Trophoblast cell (in vitro differentiated cells and primary cell): Measurements from ENCODE around the gene GSG1L.

Experiments
- DNase-seq, 2 donors: peaks; one replicate each; pipeline ENCODE4 v3.0.0-alpha.2; 2016
- H2AFZ ChIP-seq: 2 replicates; pipeline ENCODE4 v1.6.1; 2013; ENCODE audit warnings: low read length, moderate library complexity, mild to moderate bottlenecking; ENCODE audit not compliant: insufficient read depth, poor library complexity
- H2AK5ac ChIP-seq: 2 replicates; pipeline ENCODE4 v1.6.1; 2013; ENCODE audit warnings: mild to moderate bottlenecking, low read length
- H2BK120ac ChIP-seq: 2 replicates; pipeline ENCODE4 v1.6.1; 2013; ENCODE audit warnings: low read length, mild to moderate bottlenecking, moderate library complexity; ENCODE audit not compliant: insufficient read depth, poor library complexity
- H2BK12ac ChIP-seq: 2 replicates; pipeline ENCODE4 v1.6.1; 2013; ENCODE audit warnings: mild to moderate bottlenecking, low read length, moderate library complexity
- H2BK5ac ChIP-seq: 2 replicates; pipeline ENCODE4 v1.6.1; 2013; ENCODE audit warnings: low read length, low read depth, moderate library complexity, mild to moderate bottlenecking; ENCODE audit not compliant: poor library complexity
- H3K14ac ChIP-seq: 2 replicates; pipeline ENCODE4 v1.6.1; 2013; ENCODE audit warnings: mild to moderate bottlenecking, low read length
- H3K18ac ChIP-seq: 2 replicates; pipeline ENCODE4 v1.6.1; 2013; ENCODE audit warnings: mild to moderate bottlenecking, low read length
- H3K23ac ChIP-seq: 2 replicates; pipeline ENCODE4 v1.6.1; 2013; ENCODE audit warnings: low read length
- H3K27ac ChIP-seq: 2 replicates; pipeline ENCODE4 v1.5.1; 2013; ENCODE audit warnings: low read depth, mild to moderate bottlenecking, inconsistent platforms, low read length, moderate library complexity
- H3K27me3 ChIP-seq: 2 replicates; pipeline ENCODE4 v1.6.1; 2013; ENCODE audit warnings: inconsistent platforms, mild to moderate bottlenecking, low read length, moderate library complexity; ENCODE audit not compliant: insufficient read depth
- H3K36me3 ChIP-seq, 2 experiments: 1 replicate in 1 of 2; 2 replicates in 1 of 2; pipeline ENCODE4 v1.6.1; 2013; ENCODE audit warnings: low read length in 2 of 2, mild to moderate bottlenecking in 2 of 2, moderate library complexity in 1 of 2; ENCODE audit not compliant: insufficient read depth in 2 of 2, control insufficient read depth in 1 of 2
- H3K4ac ChIP-seq: 2 replicates; pipeline ENCODE4 v1.6.1; 2013; ENCODE audit warnings: low read depth, mild to moderate bottlenecking, low read length, moderate library complexity
- H3K4me1 ChIP-seq, 2 experiments: 1 replicate in 1 of 2; 2 replicates in 1 of 2; pipeline ENCODE4 v1.6.1; 2013; ENCODE audit warnings: low read length in 2 of 2, mild to moderate bottlenecking in 2 of 2, moderate library complexity in 1 of 2; ENCODE audit not compliant: insufficient read depth in 2 of 2, control insufficient read depth in 1 of 2
- H3K4me2 ChIP-seq: 2 replicates; pipeline ENCODE4 v1.6.1; 2013; ENCODE audit warnings: inconsistent platforms, mild to moderate bottlenecking, low read length, moderate library complexity
- H3K4me3 ChIP-seq: 2 replicates; pipeline ENCODE4 v1.5.1; 2013; ENCODE audit warnings: mild to moderate bottlenecking, low read depth, low read length, inconsistent platforms
- H3K79me1 ChIP-seq: one replicate; pipeline ENCODE4 v1.6.1; 2013; ENCODE audit warnings: low read length
- H3K79me2 ChIP-seq: 2 replicates; pipeline ENCODE4 v1.6.1; 2013; ENCODE audit warnings: low read length, mild to moderate bottlenecking; ENCODE audit not compliant: control insufficient read depth, insufficient read depth, poor library complexity
- H3K9ac ChIP-seq: 2 replicates; pipeline ENCODE4 v1.6.1; 2013; ENCODE audit warnings: mild to moderate bottlenecking, low read length
- H3K9me3 ChIP-seq: 2 replicates; pipeline ENCODE4 v1.6.1; 2013; ENCODE audit warnings: low read depth, mild to moderate bottlenecking, control low read depth, inconsistent platforms, low read length; ENCODE audit not compliant: insufficient read depth
- H4K12ac ChIP-seq: 2 replicates; pipeline ENCODE4 v1.6.1; 2013; ENCODE audit warnings: low read depth, mild to moderate bottlenecking, low read length, moderate library complexity
- H4K8ac ChIP-seq: 2 replicates; pipeline ENCODE4 v1.6.1; 2013; ENCODE audit warnings: low read depth, mild to moderate bottlenecking, low read length, moderate library complexity
- H4K91ac ChIP-seq: one replicate; pipeline ENCODE4 v1.6.1; 2013; ENCODE audit warnings: low read depth, mild to moderate bottlenecking, low read length, moderate library complexity
- WGBS: extraction: QIAGEN DNeasy Blood & Tissue Kit; methylation state at CpG from one replicate; pipeline ENCODE4 v1.1.7; 2013; ENCODE audit warnings: missing lambda C conversion rate; ENCODE audit not compliant: insufficient read length, insufficient coverage; ENCODE audit errors: extremely low coverage; 5-methylcytosine and 5-hydroxymethylcytosine counted together

The GSG1L gene

DNA sequence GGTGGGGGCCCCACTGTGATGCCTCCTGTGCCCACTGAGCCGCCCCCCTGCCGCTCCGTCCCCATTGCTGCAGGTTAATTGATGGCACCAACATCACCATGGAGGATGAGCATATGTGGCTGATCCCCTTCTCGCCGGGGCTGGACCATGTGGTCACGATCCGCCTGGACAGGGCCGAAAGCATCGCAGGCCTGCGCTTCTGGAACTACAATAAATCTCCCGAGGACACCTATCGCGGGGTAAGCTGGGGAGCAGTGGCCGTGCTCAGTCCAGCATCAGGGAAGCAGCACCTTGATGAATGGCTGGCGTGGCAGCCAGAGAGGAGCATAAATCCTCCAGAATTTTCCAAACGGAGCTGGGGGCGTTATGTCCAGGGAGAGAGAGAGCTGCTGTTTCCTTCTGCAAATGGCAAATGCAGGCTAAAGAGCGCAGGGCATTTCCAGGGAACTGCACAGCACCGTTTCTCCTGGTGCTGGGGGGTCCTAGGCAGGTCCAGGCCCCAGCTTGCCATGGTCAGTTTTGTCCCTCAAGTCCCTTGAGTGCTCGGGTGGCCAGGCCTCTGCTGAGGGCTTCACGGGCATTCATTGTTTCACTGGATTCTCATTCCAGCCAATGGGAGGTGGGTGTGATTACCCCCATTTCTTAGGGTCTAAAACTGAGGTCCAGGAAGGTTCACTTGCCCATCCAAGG, 297.1 kb downstream of the GSG1L start:
- Histone ChIP-seq H3K79me2 (no peaks in the 10 kb centered on the region), H3K27me3 (no peaks in the 10 kb centered on the region), H2AK5ac (no peak overlapping the region), H3K18ac (no peak overlapping the region), H3K14ac (no peak overlapping the region), H3K9ac (no peak overlapping the region), H3K27ac (no peak overlapping the region), H3K23ac (no peak overlapping the region), H2BK120ac (no peak overlapping the region), H2BK12ac (no peak overlapping the region), H3K79me1 (peaks cover 10% of the 10 kb centered on the region), H3K4me2 (no peak overlapping the region), H4K91ac (no peak overlapping the region), H3K4ac (no peak overlapping the region), H2AFZ (no peak overlapping the region), H4K12ac (no peak overlapping the region), H2BK5ac (no peak overlapping the region), H3K4me1 (peaks cover 14 to 15% of the 10 kb centered on the region in 2 experiments), H4K8ac (no peak overlapping the region), H3K9me3 (no peaks in the 10 kb centered on the region), H3K36me3 (peaks cover 17 to 19% of the 10 kb centered on the region in 2 experiments), H3K4me3 (peak overlapping the region; percentile 25)
- WGBS, result no CpG with 5 or more reads among the region's 21 CpGs
- no peak for DNase-seq

DNA sequence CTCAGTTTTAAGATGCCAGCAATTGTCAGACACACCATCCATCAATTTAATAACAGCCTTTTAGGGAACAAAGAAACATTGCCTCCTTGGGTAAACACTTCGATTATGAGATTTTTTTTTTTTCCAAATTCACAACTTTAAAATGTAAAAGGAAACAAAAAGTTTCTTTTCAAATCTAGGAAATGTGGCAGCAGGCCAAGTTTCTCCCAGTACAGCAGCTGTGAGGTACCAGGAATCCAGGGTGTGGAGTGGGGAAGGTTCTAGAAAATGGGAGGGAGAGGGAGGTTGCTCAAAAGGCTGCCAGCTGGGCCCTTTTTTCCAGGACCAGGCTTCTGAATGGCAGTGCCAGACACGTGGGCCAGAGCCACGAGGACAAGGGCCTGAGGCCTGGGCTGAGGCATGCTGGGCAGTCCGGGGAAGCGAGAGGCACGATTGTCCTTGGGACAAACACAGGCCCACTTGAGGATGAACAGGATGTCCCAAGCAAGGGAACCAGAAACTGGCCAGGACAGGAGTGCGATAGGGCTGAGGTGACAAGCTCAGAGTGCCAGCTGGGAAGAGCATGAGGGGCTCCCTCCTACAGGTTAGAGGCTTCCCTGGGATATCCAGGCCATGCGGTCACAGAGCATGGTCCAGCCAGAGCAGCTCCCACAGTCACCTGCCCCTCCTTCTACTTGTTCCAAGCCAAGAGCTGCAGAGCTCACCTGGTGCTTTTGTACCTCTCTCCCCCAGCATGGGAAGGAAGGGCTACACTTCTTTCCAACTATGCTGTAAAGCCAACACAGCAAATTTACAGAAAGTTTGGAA, 298.4 kb downstream of the GSG1L start:
- no peaks in the 10 kb centered on the region for H3K9me3 ChIP-seq
- WGBS, result no CpG with 5 or more reads among the region's 8 CpGs

GRCh38 chr16:27764427-27764826, 299.1 kb downstream of the GSG1L start:
- Histone ChIP-seq H2BK12ac (no peak overlapping the region), H3K4me1 (peaks cover 2 to 7% of the 10 kb centered on the region in 2 experiments), H3K27me3 (no peaks in the 10 kb centered on the region), H3K27ac (no peak overlapping the region), H2AK5ac (no peak overlapping the region), H3K23ac (no peak overlapping the region), H4K8ac (no peak overlapping the region), H3K36me3 (peaks cover 16 to 19% of the 10 kb centered on the region in 2 experiments), H2BK5ac (no peak overlapping the region), H2BK120ac (no peak overlapping the region), H3K4ac (no peak overlapping the region), H2AFZ (no peak overlapping the region), H3K14ac (no peak overlapping the region), H3K18ac (no peak overlapping the region), H3K79me2 (no peaks in the 10 kb centered on the region), H4K91ac (no peak overlapping the region), H3K9ac (no peak overlapping the region), H3K79me1 (peaks cover under 1% of the 10 kb centered on the region), H3K4me3 (no peak overlapping the region), H3K4me2 (no peak overlapping the region), H4K12ac (no peak overlapping the region), H3K9me3 (no peaks in the 10 kb centered on the region)
- DNase-seq, result no peak
- no CpG with 5 or more reads among the region's 3 CpGs for WGBS

More for the DNA sequence above, 298.4 kb downstream of the GSG1L start:
- Histone ChIP-seq H3K4me3 (no peak overlapping the region), H2AK5ac (no peak overlapping the region), H3K4me1 (peaks cover 6 to 7% of the 10 kb centered on the region in 2 experiments), H3K36me3 (peaks cover 16 to 19% of the 10 kb centered on the region in 2 experiments), H3K4ac (no peak overlapping the region), H2BK5ac (no peak overlapping the region), H2BK12ac (no peak overlapping the region), H2AFZ (no peak overlapping the region), H3K27ac (no peak overlapping the region), H4K8ac (no peak overlapping the region), H3K23ac (no peak overlapping the region), H3K79me1 (peaks cover 3% of the 10 kb centered on the region), H4K12ac (no peak overlapping the region), H3K9ac (no peak overlapping the region), H3K4me2 (no peak overlapping the region), H3K18ac (no peak overlapping the region), H2BK120ac (no peak overlapping the region), H3K14ac (no peak overlapping the region), H3K27me3 (no peaks in the 10 kb centered on the region), H4K91ac (no peak overlapping the region), H3K79me2 (no peaks in the 10 kb centered on the region)
- DNase-seq, result no peak

- no peak overlapping the region for H2AK5ac ChIP-seq
- no peaks in the 10 kb centered on the region for H3K79me2 ChIP-seq
- no peak overlapping the region for H3K4me3 ChIP-seq
- no peak overlapping the region for H3K4me2 ChIP-seq
- peaks cover 16 to 19% of the 10 kb centered on the region in 2 experiments for H3K36me3 ChIP-seq
- peak; percentile 80 to 89 for DNase-seq
- H3K18ac ChIP-seq, result no peak overlapping the region
- H3K4me1 ChIP-seq, result peaks cover 0 to 8% of the 10 kb centered on the region in 2 experiments
- no peak overlapping the region for H3K27ac ChIP-seq
- H4K8ac ChIP-seq, result no peak overlapping the region
- no peak overlapping the region for H3K14ac ChIP-seq
- no peak overlapping the region for H3K23ac ChIP-seq
- no peak overlapping the region for H2BK12ac ChIP-seq
- no peaks in the 10 kb centered on the region for H3K27me3 ChIP-seq
- H3K9me3 ChIP-seq, result no peaks in the 10 kb centered on the region
- H2AFZ ChIP-seq, result no peak overlapping the region
- no peaks in the 10 kb centered on the region for H3K79me1 ChIP-seq
- H2BK120ac ChIP-seq, result no peak overlapping the region
- H2BK5ac ChIP-seq, result no peak overlapping the region
- H4K12ac ChIP-seq, result no peak overlapping the region
- no peak overlapping the region for H4K91ac ChIP-seq
- no peak overlapping the region for H3K4ac ChIP-seq
- H3K9ac ChIP-seq, result no peak overlapping the region
- WGBS, result no CpG with 5 or more reads among the region's 3 CpGs
These were observed 301.1 kb downstream of the GSG1L start for GRCh38 chr16:27762441-27762840.
